HepG2 (cell line): ENCODE measurements around the gene CFAP97. TPM values are rescaled to one million over a fixed set of nuclear protein-coding genes. Genes with fewer than 3 reads are reported as not detected.

Experiments used
- ATF6 ChIP-seq: sonication (generic); formaldehyde crosslinking; conservative IDR thresholded peaks from 2 replicates; pipeline ENCODE4 v1.4.0; 2020; ENCODE audit warnings: missing genetic modification reagents
- HDAC1 ChIP-seq: sonication (generic); formaldehyde crosslinking; IDR thresholded peaks from 2 replicates; pipeline ENCODE4 v1.5.1; 2020; ENCODE audit warnings: mild to moderate bottlenecking, missing genetic modification reagents
- MTA1 ChIP-seq: sonication (generic); formaldehyde crosslinking; IDR thresholded peaks from 2 replicates; pipeline ENCODE4 v1.4.0; 2020; ENCODE audit warnings: missing genetic modification reagents, mild to moderate bottlenecking, borderline replicate concordance
- POLR2AphosphoS2 ChIP-seq: IDR thresholded peaks from 2 replicates; pipeline ENCODE4 v1.6.1; 2011; ENCODE audit warnings: low read depth, low read length, improper control_type of control experiment
- PTBP1 ChIP-seq: fragments of 200-400 bp; formaldehyde crosslinking; IDR thresholded peaks from 2 replicates; pipeline ENCODE4 v1.6.1; 2018; ENCODE audit warnings: low read length, low read depth; ENCODE audit not compliant: poor library complexity, severe bottlenecking
- SKI ChIP-seq: fragments of 450-650 bp; IDR thresholded peaks from one replicate; pipeline ENCODE4 v1.6.1; 2018; ENCODE audit warnings: mild to moderate bottlenecking; ENCODE audit not compliant: partially characterized antibody
- ZKSCAN8 ChIP-seq: IDR thresholded peaks from 2 replicates; pipeline ENCODE4 v1.6.1; 2016; ENCODE audit warnings: borderline replicate concordance, missing genetic modification reagents, missing compliant biosample characterization
- ZNF124 ChIP-seq: sonication (generic); formaldehyde crosslinking; IDR thresholded peaks from 2 replicates; pipeline ENCODE4 v1.4.0; 2020; ENCODE audit warnings: missing genetic modification reagents
- ZNF580 ChIP-seq: IDR thresholded peaks from 2 replicates; pipeline ENCODE4 v1.6.1; 2016; ENCODE audit warnings: low read depth, borderline replicate concordance
- ZNF773 ChIP-seq: sonication (generic); formaldehyde crosslinking; IDR thresholded peaks from 2 replicates; pipeline ENCODE4 v1.4.0; 2020; ENCODE audit warnings: missing genetic modification reagents, borderline replicate concordance
- ZNF776 ChIP-seq: sonication (generic); formaldehyde crosslinking; IDR thresholded peaks from 2 replicates; pipeline ENCODE4 v1.4.0; 2020; ENCODE audit warnings: mild to moderate bottlenecking, missing genetic modification reagents
- ZNF788 ChIP-seq: sonication (generic); formaldehyde crosslinking; IDR thresholded peaks from 2 replicates; pipeline ENCODE4 v1.5.0; 2020; ENCODE audit warnings: mild to moderate bottlenecking, missing genetic modification reagents, borderline replicate concordance
- ZNF878 ChIP-seq: sonication (generic); formaldehyde crosslinking; IDR thresholded peaks from 2 replicates; pipeline ENCODE4 v1.8.1; 2023; ENCODE audit warnings: mild to moderate bottlenecking, missing genetic modification reagents, moderate library complexity
- ZSCAN9 ChIP-seq: IDR thresholded peaks from 2 replicates; pipeline ENCODE4 v1.6.1; 2016; ENCODE audit warnings: borderline replicate concordance
- polyA plus RNA-seq, 8 experiments: library from polyadenylated mRNA; depleted of rRNA in 3 of 8; stranded (reverse) in 7 of 8; unstranded in 1 of 8; fragments of >200 nt; fragmentation: Illumina TruSeq in 4 of 8; extraction: Trizol in 4 of 8; gene quantifications; 2 replicates each; pipeline versions ENCODE4 v1.2.1 to v1.2.3, GENCODE V29; 2011 to 2016; ENCODE audit warnings: low read depth in 4 of 8, missing spikeins in 1 of 8, mixed read lengths in 1 of 8; ENCODE audit not compliant: insufficient read depth in 1 of 8
- total RNA-seq, 5 experiments: library from RNA; depleted of rRNA; stranded (reverse); fragments of >200 nt; fragmentation: Illumina TruSeq; extraction: Trizol; gene quantifications; 2 replicates each; pipeline ENCODE4 v1.2.3, GENCODE V29; 2016; ENCODE audit warnings: low read depth in 1 of 5
- TF ChIP-seq, protein P1 (sequence below): sonication (generic); formaldehyde crosslinking; IDR thresholded peaks from 2 replicates; pipeline ENCODE4 v1.5.0; 2020; ENCODE audit warnings: missing genetic modification reagents, mild to moderate bottlenecking, borderline replicate concordance
- TF ChIP-seq, protein P2 (sequence below): sonication (generic); formaldehyde crosslinking; IDR thresholded peaks from 2 replicates; pipeline ENCODE4 v1.5.1; 2020; ENCODE audit warnings: mild to moderate bottlenecking, missing genetic modification reagents, moderate library complexity

CFAP97 gene
- total and polyA plus RNA-seq, 2 of the 13 experiments (the other 11 are each of a cell fraction or from before 2014, with no cell fraction given), result 32.1 to 44.4 TPM

- TF ChIP-seq, protein P1, sequence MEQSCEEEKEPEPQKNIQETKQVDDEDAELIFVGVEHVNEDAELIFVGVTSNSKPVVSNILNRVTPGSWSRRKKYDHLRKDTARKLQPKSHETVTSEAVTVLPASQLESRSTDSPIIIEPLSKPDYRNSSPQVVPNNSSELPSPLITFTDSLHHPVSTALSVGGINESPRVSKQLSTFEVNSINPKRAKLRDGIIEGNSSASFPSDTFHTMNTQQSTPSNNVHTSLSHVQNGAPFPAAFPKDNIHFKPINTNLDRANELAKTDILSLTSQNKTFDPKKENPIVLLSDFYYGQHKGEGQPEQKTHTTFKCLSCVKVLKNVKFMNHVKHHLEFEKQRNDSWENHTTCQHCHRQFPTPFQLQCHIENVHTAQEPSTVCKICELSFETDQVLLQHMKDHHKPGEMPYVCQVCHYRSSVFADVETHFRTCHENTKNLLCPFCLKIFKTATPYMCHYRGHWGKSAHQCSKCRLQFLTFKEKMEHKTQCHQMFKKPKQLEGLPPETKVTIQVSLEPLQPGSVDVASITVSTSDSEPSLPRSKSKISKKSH (CRISPR knock-in tag), result peak; percentile 14; the same call in 1 of the 2 replicates
- peak; percentile 63 for TF ChIP-seq SKI
- 0 out of 2 replicates have a peak, but pooled peaks have one; percentile 27 for TF ChIP-seq ZNF878 (CRISPR knock-in tag)
- TF ChIP-seq PTBP1, result peak; percentile 91
- TF ChIP-seq ZNF580 (CRISPR knock-in tag), result 0 out of 2 replicates have a peak, but pooled peaks have one; percentile 19
- TF ChIP-seq ZNF776 (CRISPR knock-in tag), result peak; percentile 17; the same call in 1 of the 2 replicates
- TF ChIP-seq ZKSCAN8 (CRISPR knock-in tag), result no peak
- TF ChIP-seq, protein P2, sequence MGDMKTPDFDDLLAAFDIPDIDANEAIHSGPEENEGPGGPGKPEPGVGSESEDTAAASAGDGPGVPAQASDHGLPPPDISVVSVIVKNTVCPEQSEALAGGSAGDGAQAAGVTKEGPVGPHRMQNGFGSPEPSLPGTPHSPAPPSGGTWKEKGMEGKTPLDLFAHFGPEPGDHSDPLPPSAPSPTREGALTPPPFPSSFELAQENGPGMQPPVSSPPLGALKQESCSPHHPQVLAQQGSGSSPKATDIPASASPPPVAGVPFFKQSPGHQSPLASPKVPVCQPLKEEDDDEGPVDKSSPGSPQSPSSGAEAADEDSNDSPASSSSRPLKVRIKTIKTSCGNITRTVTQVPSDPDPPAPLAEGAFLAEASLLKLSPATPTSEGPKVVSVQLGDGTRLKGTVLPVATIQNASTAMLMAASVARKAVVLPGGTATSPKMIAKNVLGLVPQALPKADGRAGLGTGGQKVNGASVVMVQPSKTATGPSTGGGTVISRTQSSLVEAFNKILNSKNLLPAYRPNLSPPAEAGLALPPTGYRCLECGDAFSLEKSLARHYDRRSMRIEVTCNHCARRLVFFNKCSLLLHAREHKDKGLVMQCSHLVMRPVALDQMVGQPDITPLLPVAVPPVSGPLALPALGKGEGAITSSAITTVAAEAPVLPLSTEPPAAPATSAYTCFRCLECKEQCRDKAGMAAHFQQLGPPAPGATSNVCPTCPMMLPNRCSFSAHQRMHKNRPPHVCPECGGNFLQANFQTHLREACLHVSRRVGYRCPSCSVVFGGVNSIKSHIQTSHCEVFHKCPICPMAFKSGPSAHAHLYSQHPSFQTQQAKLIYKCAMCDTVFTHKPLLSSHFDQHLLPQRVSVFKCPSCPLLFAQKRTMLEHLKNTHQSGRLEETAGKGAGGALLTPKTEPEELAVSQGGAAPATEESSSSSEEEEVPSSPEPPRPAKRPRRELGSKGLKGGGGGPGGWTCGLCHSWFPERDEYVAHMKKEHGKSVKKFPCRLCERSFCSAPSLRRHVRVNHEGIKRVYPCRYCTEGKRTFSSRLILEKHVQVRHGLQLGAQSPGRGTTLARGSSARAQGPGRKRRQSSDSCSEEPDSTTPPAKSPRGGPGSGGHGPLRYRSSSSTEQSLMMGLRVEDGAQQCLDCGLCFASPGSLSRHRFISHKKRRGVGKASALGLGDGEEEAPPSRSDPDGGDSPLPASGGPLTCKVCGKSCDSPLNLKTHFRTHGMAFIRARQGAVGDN, result peak; percentile 93
- no peak for TF ChIP-seq ZSCAN9 (CRISPR knock-in tag)
- TF ChIP-seq ZNF124 (CRISPR knock-in tag), result peak; percentile 90
- TF ChIP-seq ZNF773 (CRISPR knock-in tag), result peak; percentile 79; the same call in 1 of the 2 replicates
- peak; percentile 17; the same call in 1 of the 2 replicates for TF ChIP-seq ZNF788
- peak; percentile 89; the same call in 1 of the 2 replicates for TF ChIP-seq POLR2AphosphoS2
- peak; percentile 71; the same call in 1 of the 2 replicates for TF ChIP-seq MTA1 (CRISPR knock-in tag)
- TF ChIP-seq ATF6 (CRISPR knock-in tag), result no peak
- TF ChIP-seq HDAC1 (CRISPR knock-in tag), result peak; percentile 86
Observed at GRCh38 chr4:185142912-185143600, 60.7 kb downstream of the CFAP97 start, which contains the start of gene SLC25A4 (continued).
